GM12878 (cell line): ENCODE measurements around the gene SCN8A. TPM values are rescaled to one million over a fixed set of nuclear protein-coding genes. Genes with fewer than 3 reads are reported as not detected.

Source experiments
- ATAC-seq: fragments of 200-7000 bp; cut with Tn5 transposase; 3 replicates; pipeline ENCODE4 v1.9.1; 2020; ENCODE audit warnings: mild to moderate bottlenecking, moderate library complexity
- BruUV-seq: library from RNA; stranded (reverse); fragments of 400-500 nt; replicated peaks from 2 replicates; lab custom pipeline; 2021; lab: Mats Ljungman, UMichigan
- CTCF ChIA-PET: fragments of 300-600 bp; sonication (Branson Sonifier 250); formaldehyde crosslinking; extraction: SDS; loops from one replicate; lab custom pipeline; 2021; ENCODE audit warnings: inconsistent platforms; lab: Yijun Ruan, JAX
- POLR2A ChIA-PET: fragments of 350-600 bp; formaldehyde crosslinking; extraction: SDS; loops from one replicate; lab custom pipeline; 2021; ENCODE audit warnings: inconsistent platforms; lab: Charles Lee
- RAD21 ChIA-PET: fragments of 300-600 bp; sonication (Branson Sonifier 250); formaldehyde crosslinking; loops from one replicate; lab custom pipeline; 2023; ENCODE audit warnings: antibody characterized with exemption; ENCODE audit not compliant: unreplicated experiment; lab: Charles Lee
- SMC1A ChIA-PET: fragments of 300-600 bp; sonication (Branson Sonifier 250); formaldehyde crosslinking; loops from one replicate; lab custom pipeline; 2023; ENCODE audit not compliant: unreplicated experiment, uncharacterized antibody; lab: Charles Lee
- DNase-seq: peaks from one replicate; pipeline ENCODE4 v3.0.0-alpha.2; 2011; ENCODE audit warnings: low read depth, low spot score
- FAIRE-seq: peaks from 3 replicates; lab custom pipeline; 2011; peaks lifted over from hg19 to GRCh38; lab: Jason Lieb, UNC
- H2AFZ ChIP-seq: 2 replicates; pipeline ENCODE4 v1.6.0; 2011; ENCODE audit warnings: low read depth, low read length, control low read depth; ENCODE audit not compliant: control insufficient read depth
- H3K27ac ChIP-seq: 2 replicates; pipeline ENCODE4 v1.5.1; 2011; ENCODE audit warnings: control low read depth; ENCODE audit not compliant: control insufficient read depth, insufficient read depth
- H3K27me3 ChIP-seq, 2 experiments: replicated peaks in 1 of 2; 2 replicates each; pipeline versions ENCODE4 v1.6.0 to v1.6.1; 2011; ENCODE audit warnings: low read length in 1 of 2; ENCODE audit not compliant: control insufficient read depth in 2 of 2, insufficient read depth in 2 of 2
- H3K36me3 ChIP-seq, 2 experiments: 2 replicates each; pipeline ENCODE4 v1.5.1; 2011; ENCODE audit warnings: low read length in 1 of 2; ENCODE audit not compliant: control insufficient read depth in 2 of 2, insufficient read depth in 2 of 2
- H3K4me1 ChIP-seq: 2 replicates; pipeline ENCODE4 v1.6.1; 2011; ENCODE audit warnings: mild to moderate bottlenecking, low read length, moderate library complexity, mixed read lengths; ENCODE audit not compliant: control insufficient read depth, insufficient read depth
- H3K4me2 ChIP-seq: 2 replicates; pipeline ENCODE4 v1.6.0; 2011; ENCODE audit warnings: control low read depth; ENCODE audit not compliant: control insufficient read depth, insufficient read depth
- H3K4me3 ChIP-seq: fragments of 200-600 bp; sonication (generic); 2 replicates; pipeline ENCODE4 v1.5.1; 2016
- H3K79me2 ChIP-seq: 2 replicates; pipeline ENCODE4 v1.6.0; 2011; ENCODE audit warnings: low read length; ENCODE audit not compliant: control insufficient read depth, insufficient read depth
- H3K9ac ChIP-seq: 2 replicates; pipeline ENCODE4 v1.8.0; 2011; ENCODE audit warnings: low read length, control low read depth, mixed read lengths; ENCODE audit not compliant: control insufficient read depth, insufficient read depth
- H3K9me3 ChIP-seq: replicated peaks from 3 replicates; pipeline ENCODE4 v1.5.1; 2011; ENCODE audit warnings: mild to moderate bottlenecking, low read length; ENCODE audit not compliant: control insufficient read depth, insufficient read depth
- H4K20me1 ChIP-seq: 2 replicates; pipeline ENCODE4 v1.6.0; 2011; ENCODE audit not compliant: control insufficient read depth, insufficient read depth
- BHLHE40 ChIP-seq, 2 experiments: fragments of 450-650 bp in 1 of 2; IDR thresholded peaks; 2 replicates each; pipeline ENCODE4 v1.6.1; 2011 to 2017; ENCODE audit warnings: low read depth in 2 of 2, borderline replicate concordance in 1 of 2, improper control_type of control experiment in 1 of 2, low read length in 1 of 2, mild to moderate bottlenecking in 1 of 2
- CBFB ChIP-seq: IDR thresholded peaks from 2 replicates; pipeline ENCODE4 v1.6.1; 2016; ENCODE audit warnings: antibody characterized with exemption, low read depth
- EGR1 ChIP-seq, 2 experiments: IDR thresholded peaks; 1 replicate in 1 of 2; 2 replicates in 1 of 2; pipeline ENCODE4 v1.6.1; 2011 to 2012; ENCODE audit warnings: low read depth in 2 of 2, low read length in 2 of 2, borderline replicate concordance in 1 of 2, mild to moderate bottlenecking in 1 of 2, moderate library complexity in 1 of 2
- FOS ChIP-seq: IDR thresholded peaks from 3 replicates; pipeline ENCODE4 v1.6.1; 2011; ENCODE audit warnings: borderline replicate concordance; ENCODE audit not compliant: insufficient read length; ENCODE audit errors: extremely low read depth
- KLF5 ChIP-seq: fragments of 450-650 bp; IDR thresholded peaks from 2 replicates; pipeline ENCODE4 v1.6.1; 2014; ENCODE audit warnings: mild to moderate bottlenecking; ENCODE audit not compliant: partially characterized antibody
- MXI1 ChIP-seq: fragments of 150-350 bp; IDR thresholded peaks from 2 replicates; pipeline ENCODE4 v1.6.1; 2011; ENCODE audit warnings: low read depth, mild to moderate bottlenecking, inconsistent platforms, low read length, improper control_type of control experiment
- NFIC ChIP-seq: IDR thresholded peaks from 2 replicates; pipeline ENCODE4 v1.6.1; 2012; ENCODE audit warnings: low read depth, mild to moderate bottlenecking, inconsistent platforms, low read length, moderate library complexity
- NFYA ChIP-seq: IDR thresholded peaks from 2 replicates; pipeline ENCODE4 v1.6.1; 2011; ENCODE audit warnings: low read depth, mild to moderate bottlenecking, low read length, improper control_type of control experiment, borderline replicate concordance
- RCOR1 ChIP-seq: conservative IDR thresholded peaks from 2 replicates; pipeline ENCODE4 v1.6.1; 2012; ENCODE audit warnings: low read depth, low read length, improper control_type of control experiment
- SMAD5 ChIP-seq: IDR thresholded peaks from 2 replicates; pipeline ENCODE4 v1.6.1; 2016; ENCODE audit warnings: antibody characterized with exemption, low read depth
- TCF7 ChIP-seq: IDR thresholded peaks from 2 replicates; pipeline ENCODE4 v1.6.1; 2014; ENCODE audit warnings: antibody characterized with exemption, borderline replicate concordance
- WRNIP1 ChIP-seq: IDR thresholded peaks from 2 replicates; pipeline ENCODE4 v1.6.1; 2011; ENCODE audit warnings: low read depth, low read length, improper control_type of control experiment, borderline replicate concordance
- ZNF24 ChIP-seq: fragments of 450-650 bp; IDR thresholded peaks from 2 replicates; pipeline ENCODE4 v1.6.1; 2017; ENCODE audit warnings: antibody characterized with exemption, mild to moderate bottlenecking
- ZNF274 ChIP-seq: IDR thresholded peaks from one replicate; pipeline ENCODE4 v1.8.0; 2011; ENCODE audit not compliant: insufficient read length, insufficient read depth
- ZNF622 ChIP-seq: fragments of 450-650 bp; IDR thresholded peaks from 2 replicates; pipeline ENCODE4 v1.6.1; 2017; ENCODE audit warnings: mild to moderate bottlenecking, inconsistent platforms
- in situ Hi-C: fragments of 300-500 bp; cut with MboI; formaldehyde crosslinking; loops from 9 replicates; pipeline ENCODE4 v1.14.3; 2018; ENCODE audit warnings: mixed read lengths
- intact Hi-C: fragments of 100-400 bp; cut with micrococcal nuclease; formaldehyde crosslinking; loops from one replicate; pipeline ENCODE4 v1.14.2; 2022; ENCODE audit not compliant: unreplicated experiment
- polyA plus RNA-seq, 11 experiments: library from polyadenylated mRNA; depleted of rRNA in 4 of 11; unstranded in 6 of 11; stranded (reverse) in 5 of 11; fragments of >200 nt; fragmentation: Nextera tagmentation in 4 of 11; fragmentation: Illumina TruSeq in 1 of 11; extraction: Ambion mirVana in 4 of 11; extraction: Trizol in 1 of 11; gene quantifications; 1 replicate in 1 of 11; 2 replicates in 10 of 11; pipeline versions ENCODE4 v1.2.1 to v1.2.3, GENCODE V29; 2011 to 2016; ENCODE audit warnings: inconsistent platforms in 2 of 11, missing spikeins in 2 of 11, low read depth in 1 of 11
- total RNA-seq, 4 experiments: library from RNA; depleted of rRNA in 3 of 4; stranded (reverse); fragments of >200 nt in 3 of 4; fragmentation: Illumina TruSeq in 1 of 4; extraction: Trizol in 1 of 4; gene quantifications; 2 replicates each; pipeline versions ENCODE4 v1.2.1 to v1.2.3, GENCODE V29; 2013 to 2021
- TF ChIP-seq, protein P1 (sequence below), 3 experiments: IDR thresholded peaks in 2 of 3; conservative IDR thresholded peaks in 1 of 3; 2 replicates each; pipeline ENCODE4 v1.5.1; 2011; ENCODE audit warnings: low read depth in 3 of 3, low read length in 3 of 3, mild to moderate bottlenecking in 3 of 3, control low read depth in 2 of 3, moderate library complexity in 2 of 3, inconsistent platforms in 1 of 3, mixed read lengths in 1 of 3; ENCODE audit not compliant: control insufficient read depth in 2 of 3, insufficient read depth in 1 of 3; ENCODE audit errors: extremely low read depth in 1 of 3
- TF ChIP-seq, protein P2 (sequence below): fragments of 150-350 bp; IDR thresholded peaks from 2 replicates; pipeline ENCODE4 v1.6.1; 2016; ENCODE audit warnings: low read depth, low read length
- TF ChIP-seq, protein P3 (sequence below): IDR thresholded peaks from 2 replicates; pipeline ENCODE4 v1.6.1; 2011; ENCODE audit warnings: borderline replicate concordance, low read depth, mild to moderate bottlenecking, moderate library complexity, low read length; ENCODE audit not compliant: insufficient read depth, poor library complexity, severe bottlenecking

Gene SCN8A
- total and polyA plus RNA-seq, 10 of the 15 experiments (the other 5 are each of a cell fraction or from before 2014, with no cell fraction given): 0.02 to 0.23 (median 0.06) TPM; not detected in 2

DNA sequence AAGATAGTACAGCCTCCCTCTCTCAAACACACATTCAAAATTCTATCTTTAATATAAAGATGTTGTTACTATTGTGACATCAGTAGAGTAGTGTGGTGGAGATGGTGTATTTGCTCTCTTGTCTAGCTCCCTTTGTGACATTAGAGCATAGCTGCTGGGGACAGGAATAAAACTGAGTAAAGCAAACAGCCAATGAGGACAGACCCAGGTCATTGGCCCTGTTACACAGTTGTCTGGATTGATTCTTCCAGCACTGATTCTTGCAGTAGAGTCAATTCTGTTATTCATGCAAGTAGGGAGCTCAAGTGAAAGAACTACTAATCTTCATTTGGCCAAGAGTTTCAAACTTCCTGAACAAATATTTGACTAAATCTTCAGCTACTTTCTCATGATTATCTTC lies 72.4 kb downstream of the SCN8A start:
- in situ Hi-C loops: no loop called here
- no peak overlapping the region for H3K27ac ChIP-seq
- FAIRE-seq (no peak), ATAC-seq (no peak), DNase-seq (no peak)
- no peak overlapping the region for H3K4me3 ChIP-seq
- intact Hi-C loops: no loop called here
- H3K36me3 ChIP-seq: no peaks in the 10 kb centered on the region
- TF ChIP-seq MXI1: no peak
- no peak for TF ChIP-seq ZNF274
- no peak for TF ChIP-seq FOS
- TF ChIP-seq SMAD5: no peak
- TF ChIP-seq, protein P1, sequence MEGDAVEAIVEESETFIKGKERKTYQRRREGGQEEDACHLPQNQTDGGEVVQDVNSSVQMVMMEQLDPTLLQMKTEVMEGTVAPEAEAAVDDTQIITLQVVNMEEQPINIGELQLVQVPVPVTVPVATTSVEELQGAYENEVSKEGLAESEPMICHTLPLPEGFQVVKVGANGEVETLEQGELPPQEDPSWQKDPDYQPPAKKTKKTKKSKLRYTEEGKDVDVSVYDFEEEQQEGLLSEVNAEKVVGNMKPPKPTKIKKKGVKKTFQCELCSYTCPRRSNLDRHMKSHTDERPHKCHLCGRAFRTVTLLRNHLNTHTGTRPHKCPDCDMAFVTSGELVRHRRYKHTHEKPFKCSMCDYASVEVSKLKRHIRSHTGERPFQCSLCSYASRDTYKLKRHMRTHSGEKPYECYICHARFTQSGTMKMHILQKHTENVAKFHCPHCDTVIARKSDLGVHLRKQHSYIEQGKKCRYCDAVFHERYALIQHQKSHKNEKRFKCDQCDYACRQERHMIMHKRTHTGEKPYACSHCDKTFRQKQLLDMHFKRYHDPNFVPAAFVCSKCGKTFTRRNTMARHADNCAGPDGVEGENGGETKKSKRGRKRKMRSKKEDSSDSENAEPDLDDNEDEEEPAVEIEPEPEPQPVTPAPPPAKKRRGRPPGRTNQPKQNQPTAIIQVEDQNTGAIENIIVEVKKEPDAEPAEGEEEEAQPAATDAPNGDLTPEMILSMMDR (IDR thresholded peaks at IDR 0.05 in 2 of 3, conservative IDR thresholded peaks at IDR 0.05 in 1 of 3; ENCODE audit: control insufficient read depth in 2 of 3, extremely low read depth in 1 of 3, insufficient read depth in 1 of 3, low read depth in 3 of 3, low read length in 3 of 3): no peak
- no peak for TF ChIP-seq TCF7
- TF ChIP-seq, protein P2, sequence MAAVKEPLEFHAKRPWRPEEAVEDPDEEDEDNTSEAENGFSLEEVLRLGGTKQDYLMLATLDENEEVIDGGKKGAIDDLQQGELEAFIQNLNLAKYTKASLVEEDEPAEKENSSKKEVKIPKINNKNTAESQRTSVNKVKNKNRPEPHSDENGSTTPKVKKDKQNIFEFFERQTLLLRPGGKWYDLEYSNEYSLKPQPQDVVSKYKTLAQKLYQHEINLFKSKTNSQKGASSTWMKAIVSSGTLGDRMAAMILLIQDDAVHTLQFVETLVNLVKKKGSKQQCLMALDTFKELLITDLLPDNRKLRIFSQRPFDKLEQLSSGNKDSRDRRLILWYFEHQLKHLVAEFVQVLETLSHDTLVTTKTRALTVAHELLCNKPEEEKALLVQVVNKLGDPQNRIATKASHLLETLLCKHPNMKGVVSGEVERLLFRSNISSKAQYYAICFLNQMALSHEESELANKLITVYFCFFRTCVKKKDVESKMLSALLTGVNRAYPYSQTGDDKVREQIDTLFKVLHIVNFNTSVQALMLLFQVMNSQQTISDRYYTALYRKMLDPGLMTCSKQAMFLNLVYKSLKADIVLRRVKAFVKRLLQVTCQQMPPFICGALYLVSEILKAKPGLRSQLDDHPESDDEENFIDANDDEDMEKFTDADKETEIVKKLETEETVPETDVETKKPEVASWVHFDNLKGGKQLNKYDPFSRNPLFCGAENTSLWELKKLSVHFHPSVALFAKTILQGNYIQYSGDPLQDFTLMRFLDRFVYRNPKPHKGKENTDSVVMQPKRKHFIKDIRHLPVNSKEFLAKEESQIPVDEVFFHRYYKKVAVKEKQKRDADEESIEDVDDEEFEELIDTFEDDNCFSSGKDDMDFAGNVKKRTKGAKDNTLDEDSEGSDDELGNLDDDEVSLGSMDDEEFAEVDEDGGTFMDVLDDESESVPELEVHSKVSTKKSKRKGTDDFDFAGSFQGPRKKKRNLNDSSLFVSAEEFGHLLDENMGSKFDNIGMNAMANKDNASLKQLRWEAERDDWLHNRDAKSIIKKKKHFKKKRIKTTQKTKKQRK: no peak
- no peak for TF ChIP-seq ZNF24
- TF ChIP-seq NFIC: no peak
- no peak for TF ChIP-seq ZNF622
- no peak for TF ChIP-seq BHLHE40 (IDR thresholded peaks at IDR 0.05; ENCODE audit: borderline replicate concordance in 1 of 2, low read depth in 2 of 2, low read length in 1 of 2)
- TF ChIP-seq WRNIP1: no peak
- TF ChIP-seq EGR1 (IDR thresholded peaks at IDR 0.05; ENCODE audit: borderline replicate concordance in 1 of 2, low read depth in 2 of 2, low read length in 2 of 2): no peak
- TF ChIP-seq CBFB: no peak
- TF ChIP-seq RCOR1: no peak
- TF ChIP-seq NFYA: no peak
- TF ChIP-seq, protein P3, sequence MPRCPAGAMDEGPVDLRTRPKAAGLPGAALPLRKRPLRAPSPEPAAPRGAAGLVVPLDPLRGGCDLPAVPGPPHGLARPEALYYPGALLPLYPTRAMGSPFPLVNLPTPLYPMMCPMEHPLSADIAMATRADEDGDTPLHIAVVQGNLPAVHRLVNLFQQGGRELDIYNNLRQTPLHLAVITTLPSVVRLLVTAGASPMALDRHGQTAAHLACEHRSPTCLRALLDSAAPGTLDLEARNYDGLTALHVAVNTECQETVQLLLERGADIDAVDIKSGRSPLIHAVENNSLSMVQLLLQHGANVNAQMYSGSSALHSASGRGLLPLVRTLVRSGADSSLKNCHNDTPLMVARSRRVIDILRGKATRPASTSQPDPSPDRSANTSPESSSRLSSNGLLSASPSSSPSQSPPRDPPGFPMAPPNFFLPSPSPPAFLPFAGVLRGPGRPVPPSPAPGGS: no peak
- TF ChIP-seq KLF5: no peak
- TF ChIP-seq, all 136 proteins: peak for 0
- ChIA-PET RAD21 (no interaction called here), SMC1A (no interaction called here), CTCF (no interaction called here), POLR2A (no interaction called here)
- H3K9ac ChIP-seq: no peak overlapping the region
- H2AFZ ChIP-seq: no peak overlapping the region
- H3K9me3 ChIP-seq: no peaks in the 10 kb centered on the region
- no peaks in the 10 kb centered on the region for H3K79me2 ChIP-seq
- H3K27me3 ChIP-seq: no peaks in the 10 kb centered on the region; a peak in 1 of 4 replicates
- BruUV-seq: no TSS peak
- H3K4me2 ChIP-seq: no peak overlapping the region
- H4K20me1 ChIP-seq: no peaks in the 10 kb centered on the region
- no peaks in the 10 kb centered on the region for H3K4me1 ChIP-seq
